Measurements from ENCODE around the gene NOL6. TPM values are rescaled to one million over a fixed set of nuclear protein-coding genes. Genes with fewer than 3 reads are reported as not detected.

NOL6 gene
- total and polyA plus RNA-seq, 8 donors, result 10.7 to 43.6 (median 19.3) TPM

- intact Hi-C loops (cut with DNase I; ENCODE audit: low total_unique reads), result no loop called here
- 13 to 38% (median 25%) methylated on average over 12 of the region's 12 CpGs for WGBS, 5 donors
- TF ChIP-seq POLR2AphosphoS5 (IDR thresholded peaks at IDR 0.05) (peak in 2 of 3 donors; percentile 22 to 28), POLR2A (IDR thresholded peaks at IDR 0.05) (no peak)
- peak; percentile 47 to 75 for DNase-seq
- Histone ChIP-seq H3K27ac (peak overlapping the region; percentile 75 to 86 (median 78)), H3K36me3 (peaks cover 0 to 23% (median 22%) of the 10 kb centered on the region in 4 donors), H3K4me1 (peaks cover 21 to 57% (median 45%) of the 10 kb centered on the region in 4 donors), H3K4me3 (peak overlapping the region; percentile 45 to 62 (median 54)), H3K27me3 (peaks cover 0 to 8% (median 0%) of the 10 kb centered on the region in 3 donors), H3K9me3 (no peaks in the 10 kb centered on the region)
Measured at GRCh38 chr9:33446240-33446945, 27.3 kb downstream of the NOL6 start.

- Histone ChIP-seq H3K4me1 (peaks cover 21 to 57% (median 45%) of the 10 kb centered on the region in 4 donors), H3K27ac (peak overlapping the region; percentile 75 to 86 (median 78)), H3K9me3 (no peaks in the 10 kb centered on the region), H3K4me3 (peak overlapping the region; percentile 45 to 62 (median 54)), H3K36me3 (peaks cover 0 to 31% (median 23%) of the 10 kb centered on the region in 4 donors), H3K27me3 (peaks cover 0 to 8% (median 0%) of the 10 kb centered on the region in 3 donors)
- WGBS, 5 donors, result 38 to 64% (median 45%) methylated on average over 11 of the region's 11 CpGs
- peak; percentile 73 to 86 for DNase-seq
- intact Hi-C loops (cut with DNase I; ENCODE audit: low total_unique reads), result no loop called here
- no peak for TF ChIP-seq CTCF (IDR thresholded peaks at IDR 0.05)
- no peak for TF ChIP-seq POLR2A (IDR thresholded peaks at IDR 0.05)
- TF ChIP-seq POLR2AphosphoS5 (IDR thresholded peaks at IDR 0.05), result peak in 1 of 3 donors; percentile 14
- TF ChIP-seq EP300 (IDR thresholded peaks at IDR 0.05), result no peak
Measured at GRCh38 chr9:33445389-33446239, 28.1 kb downstream of the NOL6 start.

GRCh38 chr9:33443464-33444154, 30.1 kb downstream of the NOL6 start:
- peaks cover 0 to 8% (median 0%) of the 10 kb centered on the region in 3 donors for H3K27me3 ChIP-seq
- H3K27ac ChIP-seq, result peak overlapping the region in 1 of 5 donors; percentile 2
- H3K4me3 ChIP-seq, result no peak overlapping the region
- H3K9me3 ChIP-seq, result no peaks in the 10 kb centered on the region
- TF ChIP-seq POLR2AphosphoS5 (IDR thresholded peaks at IDR 0.05), result no peak
- TF ChIP-seq CTCF (IDR thresholded peaks at IDR 0.05), result no peak
- no peak for TF ChIP-seq POLR2A (IDR thresholded peaks at IDR 0.05)
- TF ChIP-seq EP300 (IDR thresholded peaks at IDR 0.05), result no peak
- H3K4me1 ChIP-seq, result peaks cover 27 to 65% (median 51%) of the 10 kb centered on the region in 4 donors
- DNase-seq, result no peak
- intact Hi-C loops (cut with DNase I; ENCODE audit: low total_unique reads), result no loop called here
- 71 to 80% (median 75%) methylated on average over 9 to 10 of the region's 10 CpGs for WGBS, 5 donors
- peaks cover 0 to 34% (median 23%) of the 10 kb centered on the region in 4 donors for H3K36me3 ChIP-seq

- WGBS, 5 donors, result 67 to 72% (median 69%) methylated on average over 8 to 9 of the region's 9 CpGs
- Histone ChIP-seq H3K27ac (peak overlapping the region in 1 of 5 donors; percentile 2), H3K36me3 (peaks cover 0 to 34% (median 23%) of the 10 kb centered on the region in 4 donors), H3K9me3 (no peaks in the 10 kb centered on the region), H3K4me1 (peaks cover 27 to 62% (median 48%) of the 10 kb centered on the region in 4 donors), H3K4me3 (no peak overlapping the region), H3K27me3 (peaks cover 0 to 8% (median 0%) of the 10 kb centered on the region in 3 donors)
- intact Hi-C loops (cut with DNase I; ENCODE audit: low total_unique reads), result no loop called here
- DNase-seq, result peak in 1 of 2 donors; percentile 56
- TF ChIP-seq POLR2AphosphoS5 (IDR thresholded peaks at IDR 0.05) (no peak), EP300 (IDR thresholded peaks at IDR 0.05) (no peak), POLR2A (IDR thresholded peaks at IDR 0.05) (no peak), CTCF (IDR thresholded peaks at IDR 0.05) (no peak)
Measured at GRCh38 chr9:33443047-33443446, 30.7 kb downstream of the NOL6 start.

All from stomach (tissue), 9 donors.